HG03139 (cell line): ENCODE measurements around the gene RPP21.
"Not testable (repeated sequence)": the region's sequence is repeated elsewhere in the genome, so short reads cannot be mapped to it uniquely, and the experiment has no call there.

Experiments used
- ATAC-seq: cut with Tn5 transposase; IDR thresholded peaks from one replicate; pipeline ENCODE4 v1.9.1; 2021; ENCODE audit not compliant: unreplicated experiment

Gene RPP21

DNA sequence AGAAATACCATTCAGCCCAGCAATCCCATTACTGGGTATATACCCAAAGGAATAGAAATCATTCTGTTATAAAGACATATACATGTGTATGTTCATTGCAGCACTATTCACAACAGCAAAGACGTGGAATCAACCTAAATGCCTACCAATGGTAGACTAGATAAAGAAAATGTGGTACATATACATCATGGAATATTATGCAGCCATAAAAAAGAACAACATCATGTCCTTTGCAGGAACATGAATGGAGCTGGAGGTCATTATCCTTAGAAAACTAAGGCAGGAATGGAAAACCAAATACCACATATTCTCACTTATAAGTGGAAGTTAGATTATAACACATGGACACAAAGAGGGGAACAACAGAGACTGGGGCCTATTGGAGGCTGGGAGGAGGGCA, 24.3 kb downstream of the RPP21 start:
- ATAC-seq, result not testable (repeated sequence)

DNA sequence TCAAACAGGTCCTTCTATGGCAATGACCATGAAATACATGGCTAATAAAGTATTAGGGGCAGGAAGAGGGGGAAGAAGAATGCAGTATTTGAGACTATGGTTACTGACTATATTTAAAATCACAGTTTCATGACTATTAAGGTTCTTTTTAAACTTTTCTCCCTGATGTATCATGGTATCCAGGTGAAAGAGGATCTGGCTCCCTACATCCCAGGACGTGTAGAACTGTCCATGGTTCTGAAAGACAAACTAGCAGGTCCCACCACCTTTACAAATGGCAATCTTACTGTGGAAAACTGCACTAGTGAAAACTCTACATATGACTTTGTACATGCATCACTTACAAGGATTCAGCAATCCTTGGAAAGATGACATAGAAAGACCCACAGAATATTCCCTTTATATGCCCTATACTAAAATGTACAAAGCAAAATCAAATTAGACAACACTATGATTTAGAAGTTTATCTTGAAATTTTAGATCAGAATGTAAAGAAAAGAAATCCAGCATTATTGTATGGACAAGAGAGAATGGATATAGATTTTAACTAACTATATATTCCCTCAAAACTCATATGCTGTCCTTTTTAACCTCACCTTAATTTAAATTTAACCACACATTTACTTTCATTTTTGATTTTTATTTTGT, 33.5 kb downstream of the RPP21 start:
- ATAC-seq, result no peak

DNA sequence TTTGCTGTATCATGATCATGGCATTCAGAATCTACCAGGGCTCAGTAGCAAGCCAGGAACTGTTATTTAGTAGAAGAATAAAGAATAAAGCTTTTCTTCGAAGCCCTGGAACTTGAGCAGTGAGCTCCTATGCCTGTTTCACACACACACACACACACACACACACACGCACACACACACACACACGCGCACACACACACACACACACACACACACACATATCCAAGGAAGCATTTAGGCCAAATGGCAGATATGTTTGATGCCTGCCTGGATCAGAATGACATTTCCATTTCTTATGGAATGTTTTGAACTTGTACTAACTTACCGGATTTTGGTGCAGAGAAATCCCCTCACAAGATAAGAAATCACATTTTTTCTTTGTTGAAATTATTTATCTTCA, 35.5 kb downstream of the RPP21 start:
- no peak for ATAC-seq

DNA sequence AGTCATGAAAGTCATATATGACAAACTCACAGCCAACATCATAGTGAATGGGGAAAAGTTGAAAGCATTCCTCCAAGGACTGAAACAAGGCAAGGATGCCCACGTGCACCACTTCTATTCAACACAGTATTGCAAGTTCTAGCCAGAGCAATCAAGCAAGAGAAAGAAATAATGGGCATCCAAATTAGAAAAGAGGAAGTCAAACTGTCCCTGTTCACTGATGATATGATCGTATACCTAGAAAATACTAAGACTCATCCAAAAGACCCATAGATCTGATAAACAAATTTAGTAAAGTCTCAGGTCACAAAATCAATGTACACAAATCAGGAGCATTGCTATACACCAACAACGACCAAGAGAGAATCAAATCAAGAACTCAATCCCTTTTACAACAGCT, 41.2 kb downstream of the RPP21 start:
- no peak for ATAC-seq

DNA sequence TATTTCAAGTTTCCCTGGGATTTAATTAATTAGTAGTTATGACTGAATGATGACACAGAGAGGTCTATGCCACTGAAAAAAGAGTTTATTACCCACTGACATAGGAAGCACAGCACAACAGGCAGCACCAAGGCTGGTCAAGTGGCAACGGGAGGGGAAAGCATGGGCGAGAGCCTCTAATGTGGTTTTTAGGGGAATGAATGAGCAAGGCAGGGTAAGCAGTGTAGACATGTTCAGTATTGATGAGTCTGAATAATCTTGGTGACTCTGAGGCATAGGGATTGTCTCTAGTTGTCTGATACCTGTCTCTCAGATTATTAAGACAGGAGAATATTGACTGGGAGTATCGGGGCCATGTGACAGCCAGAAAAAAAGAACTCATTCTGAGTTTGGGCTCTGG, 46.3 kb downstream of the RPP21 start:
- ATAC-seq, result no peak

DNA sequence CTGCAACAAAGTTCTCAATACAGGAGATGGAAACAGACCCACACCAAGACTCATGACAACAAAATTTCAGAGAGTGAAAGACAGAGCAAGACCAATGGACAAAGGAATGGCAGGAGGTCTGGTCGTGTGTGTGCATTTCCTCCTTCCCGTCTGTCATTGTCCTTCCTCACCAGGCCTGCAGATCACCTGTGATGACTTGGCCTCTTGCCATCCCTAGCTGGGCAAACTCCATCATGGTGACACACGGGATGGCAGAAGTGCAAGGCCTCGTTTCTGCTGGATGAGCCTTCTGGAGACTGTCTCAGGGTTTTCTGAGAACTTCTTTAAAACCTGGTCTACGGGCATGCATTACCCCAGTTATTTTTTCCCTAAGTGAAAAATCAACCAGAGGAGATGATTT, 49.2 kb downstream of the RPP21 start:
- ATAC-seq, result no peak
